Thoracic aorta (tissue), 2 donors: Measurements from ENCODE around the gene ATP2B1. TPM values are rescaled to one million over a fixed set of nuclear protein-coding genes. Genes with fewer than 3 reads are reported as not detected.

Experiments
- ATAC-seq: fragments of 150-250 bp; one replicate; pipeline ENCODE4 v1.8.0; 2017; ENCODE audit warnings: low read depth; ENCODE audit not compliant: insufficient number of reproducible peaks, low FRiP score
- DNase-seq: peaks from one replicate; pipeline ENCODE4 v3.0.0-alpha.2; 2020; ENCODE audit warnings: low spot score
- H3K27ac ChIP-seq, 2 donors: fragments of 200-600 bp; sonication (generic); 1 replicate in 1 of 2; 2 replicates in 1 of 2; pipeline ENCODE4 v1.5.1; 2016; ENCODE audit warnings: mild to moderate bottlenecking in 2 of 2, moderate library complexity in 2 of 2
- H3K27me3 ChIP-seq: fragments of 200-600 bp; sonication (generic); replicated peaks from 2 replicates; pipeline ENCODE4 v1.6.0; 2016; ENCODE audit warnings: mild to moderate bottlenecking; ENCODE audit not compliant: insufficient read depth
- H3K36me3 ChIP-seq: fragments of 200-600 bp; sonication (generic); one replicate; pipeline ENCODE4 v1.5.1; 2016
- H3K4me1 ChIP-seq, 2 donors: fragments of 200-600 bp; sonication (generic); 1 replicate in 1 of 2; 2 replicates in 1 of 2; pipeline versions ENCODE4 v1.5.1 to v1.6.0; 2016; ENCODE audit warnings: low read depth in 2 of 2, mild to moderate bottlenecking in 1 of 2; ENCODE audit not compliant: control insufficient read depth in 1 of 2
- H3K4me3 ChIP-seq: fragments of 200-600 bp; sonication (generic); 2 replicates; pipeline ENCODE4 v1.5.1; 2016; ENCODE audit warnings: mild to moderate bottlenecking
- H3K9me3 ChIP-seq: fragments of 200-600 bp; sonication (generic); 2 replicates; pipeline ENCODE4 v1.5.1; 2016
- CTCF ChIP-seq: fragments of 200-600 bp; sonication (generic); IDR thresholded peaks from one replicate; pipeline ENCODE4 v1.5.1; 2019; ENCODE audit warnings: antibody characterized with exemption
- total RNA-seq, 2 donors: library from RNA; depleted of rRNA; stranded (reverse); fragments of >200 nt; gene quantifications; one replicate each; pipeline versions ENCODE4 v1.1.0 to v1.2.3, GENCODE V29; 2016

The ATP2B1 gene
- total RNA-seq, 2 donors from 2014 or later = 17.7 to 21.2 TPM

GRCh38 chr12:89566615-89567014 is 142.0 kb downstream of the ATP2B1 start:
- Histone ChIP-seq H3K4me3 (no peak overlapping the region), H3K27ac (no peak overlapping the region), H3K36me3 (no peaks in the 10 kb centered on the region), H3K4me1 (no peaks in the 10 kb centered on the region), H3K9me3 (no peaks in the 10 kb centered on the region), H3K27me3 (no peaks in the 10 kb centered on the region)
- TF ChIP-seq CTCF = no peak
- ATAC-seq (no peak), DNase-seq (no peak)

- no peak for TF ChIP-seq CTCF
- H3K9me3 ChIP-seq = no peaks in the 10 kb centered on the region
- H3K4me1 ChIP-seq = no peaks in the 10 kb centered on the region
- ATAC-seq = no peak
- H3K27me3 ChIP-seq = no peaks in the 10 kb centered on the region
- no peak overlapping the region for H3K4me3 ChIP-seq
- no peaks in the 10 kb centered on the region for H3K36me3 ChIP-seq
- DNase-seq = no peak
- H3K27ac ChIP-seq = no peak overlapping the region
Measured at GRCh38 chr12:89565002-89565401, 143.6 kb downstream of the ATP2B1 start.

GRCh38 chr12:89559753-89560152 is 148.9 kb downstream of the ATP2B1 start:
- H3K27ac ChIP-seq = no peak overlapping the region
- H3K4me3 ChIP-seq = no peak overlapping the region
- no peaks in the 10 kb centered on the region for H3K4me1 ChIP-seq
- ATAC-seq = no peak
- H3K27me3 ChIP-seq = no peaks in the 10 kb centered on the region
- TF ChIP-seq CTCF = no peak
- DNase-seq = no peak
- H3K9me3 ChIP-seq = no peaks in the 10 kb centered on the region
- H3K36me3 ChIP-seq = no peaks in the 10 kb centered on the region

GRCh38 chr12:89556976-89557375 is 151.7 kb downstream of the ATP2B1 start:
- no peaks in the 10 kb centered on the region for H3K27me3 ChIP-seq
- no peak for DNase-seq
- no peak for TF ChIP-seq CTCF
- H3K4me3 ChIP-seq = no peak overlapping the region
- H3K9me3 ChIP-seq = no peaks in the 10 kb centered on the region
- no peaks in the 10 kb centered on the region for H3K36me3 ChIP-seq
- no peaks in the 10 kb centered on the region for H3K4me1 ChIP-seq
- H3K27ac ChIP-seq = no peak overlapping the region
- no peak for ATAC-seq

GRCh38 chr12:89552376-89552775 is 156.3 kb downstream of the ATP2B1 start:
- H3K9me3 ChIP-seq = no peaks in the 10 kb centered on the region
- no peaks in the 10 kb centered on the region for H3K27me3 ChIP-seq
- H3K36me3 ChIP-seq = no peaks in the 10 kb centered on the region
- DNase-seq (no peak), ATAC-seq (no peak)
- H3K4me3 ChIP-seq = no peak overlapping the region
- no peak overlapping the region for H3K27ac ChIP-seq
- H3K4me1 ChIP-seq = no peaks in the 10 kb centered on the region
- TF ChIP-seq CTCF = no peak
